Activated CD4-positive, alpha-beta T cell treated with anti-CD3 and anti-CD28 coated beads, Interleukin-2, amount 50 U/mL, for 4 hours (primary cell): Measurements from ENCODE around the gene PPCDC.
A peak's percentile ranks its signal among the peaks of the same experiment; 100 is the strongest.
"Not testable (repeated sequence)": the region's sequence is repeated elsewhere in the genome, so short reads cannot be mapped to it uniquely, and the experiment has no call there.

Experiments used
- DNase-seq, 2 experiments: peaks; one replicate each; pipeline ENCODE4 v3.0.0-alpha.2; 2020

Gene PPCDC

GRCh38 chr15:75070674-75071073, 47.3 kb downstream of the PPCDC start:
- no peak for DNase-seq

GRCh38 chr15:75073197-75073596, 49.8 kb downstream of the PPCDC start:
- DNase-seq, result no peak

GRCh38 chr15:75076277-75076676, 52.9 kb downstream of the PPCDC start:
- no peak for DNase-seq

GRCh38 chr15:75077551-75077961, 54.2 kb downstream of the PPCDC start:
- DNase-seq, result peak; percentile 11 to 16

- no peak for DNase-seq
Observed at GRCh38 chr15:75081150-75081549, 57.8 kb downstream of the PPCDC start.

- DNase-seq, result no peak
Observed at GRCh38 chr15:75082689-75083088, 59.3 kb downstream of the PPCDC start.

GRCh38 chr15:75085708-75086107, 62.3 kb downstream of the PPCDC start:
- not testable (repeated sequence) for DNase-seq

GRCh38 chr15:75089456-75090387, 66.3 kb downstream of the PPCDC start:
- DNase-seq, result no peak

GRCh38 chr15:75090388-75090734, 67.0 kb downstream of the PPCDC start:
- DNase-seq, result no peak

GRCh38 chr15:75091814-75092213, 68.4 kb downstream of the PPCDC start:
- DNase-seq, result no peak

- DNase-seq, result not testable (repeated sequence)
Observed at GRCh38 chr15:75094961-75095478, 71.6 kb downstream of the PPCDC start.

- no peak for DNase-seq
Observed at GRCh38 chr15:75095594-75095993, 72.2 kb downstream of the PPCDC start.

- DNase-seq, result no peak
Observed at GRCh38 chr15:75097939-75098338, 74.5 kb downstream of the PPCDC start.

- no peak for DNase-seq
Observed at GRCh38 chr15:75098404-75098803, 75.0 kb downstream of the PPCDC start.
